Measurements from ENCODE around the gene OR2W3.

OR2W3 gene

GRCh38 chr1:247895163-247895637 lies at the start of gene OR2W3:
Gene OR2W3, plus strand, starts transcription at chr1:247895587. Its CDS starts 0 bp downstream, at chr1:247895587.
- no peak for DNase-seq

- no peak for DNase-seq
These were observed 49.7 kb upstream of the OR2W3 start for GRCh38 chr1:247845693-247846017.

GRCh38 chr1:247848346-247848745 lies 47.0 kb upstream of the OR2W3 start:
- no peak for DNase-seq

- DNase-seq = no peak
These were observed 45.8 kb upstream of the OR2W3 start for GRCh38 chr1:247849616-247850015.

GRCh38 chr1:247854899-247855545 lies 40.4 kb upstream of the OR2W3 start:
- no peak for DNase-seq

GRCh38 chr1:247855911-247856310 lies 39.5 kb upstream of the OR2W3 start:
- DNase-seq = no peak

GRCh38 chr1:247857069-247857984 lies 38.1 kb upstream of the OR2W3 start, which contains the start of gene TRIM58:
Gene TRIM58, plus strand, starts transcription at chr1:247857187. Its CDS starts 60 bp downstream, at chr1:247857247.
- DNase-seq = peak; percentile 65

- no peak for DNase-seq
These were observed 37.3 kb upstream of the OR2W3 start for GRCh38 chr1:247857985-247858619.

GRCh38 chr1:247862756-247863155 lies 32.6 kb upstream of the OR2W3 start:
- DNase-seq = no peak

- DNase-seq = no peak
These were observed 30.7 kb upstream of the OR2W3 start for GRCh38 chr1:247864644-247865043.

- DNase-seq = no peak
These were observed 30.0 kb upstream of the OR2W3 start for GRCh38 chr1:247865416-247865815.

GRCh38 chr1:247883346-247883745 lies 12.0 kb upstream of the OR2W3 start:
- no peak for DNase-seq

- DNase-seq = no peak
These were observed 10.5 kb upstream of the OR2W3 start for GRCh38 chr1:247884797-247885413.

GRCh38 chr1:247895976-247896375 lies 589 bp downstream of the OR2W3 start:
- DNase-seq = no peak

GRCh38 chr1:247904122-247904521 lies 8.7 kb downstream of the OR2W3 start:
- DNase-seq = no peak

GRCh38 chr1:247905181-247905580 lies 9.8 kb downstream of the OR2W3 start:
- DNase-seq = no peak

- DNase-seq = no peak
These were observed 10.6 kb downstream of the OR2W3 start for GRCh38 chr1:247905910-247906503.

GRCh38 chr1:247906504-247907047 lies 11.2 kb downstream of the OR2W3 start:
- no peak for DNase-seq

GRCh38 chr1:247908766-247909165 lies 13.4 kb downstream of the OR2W3 start:
- DNase-seq = no peak

GRCh38 chr1:247913786-247914185 lies 18.4 kb downstream of the OR2W3 start:
- no peak for DNase-seq

- no peak for DNase-seq
These were observed 19.7 kb downstream of the OR2W3 start for GRCh38 chr1:247914941-247915662.

GRCh38 chr1:247919952-247920351 lies 24.6 kb downstream of the OR2W3 start, which contains the start of gene OR2T8:
Gene OR2T8, plus strand, starts transcription at chr1:247920252. Its CDS starts 766 bp downstream, at chr1:247921018.
- DNase-seq = no peak
